Hepatocyte (in vitro differentiated cells): Measurements from ENCODE around the gene MAPKAP1. TPM values are rescaled to one million over a fixed set of nuclear protein-coding genes. Genes with fewer than 3 reads are reported as not detected.
A peak's percentile ranks its signal among the peaks of the same experiment; 100 is the strongest.

Experiments used
- DNase-seq: peaks from one replicate; pipeline ENCODE4 v3.0.0-alpha.2; 2016; ENCODE audit warnings: low spot score
- H2AFZ ChIP-seq: fragments of 200-600 bp; sonication (generic); 2 replicates; pipeline ENCODE4 v1.6.0; 2016; ENCODE audit warnings: antibody characterized with exemption, mild to moderate bottlenecking
- H3K27ac ChIP-seq: fragments of 200-600 bp; sonication (generic); 2 replicates; pipeline ENCODE4 v1.5.1; 2016; ENCODE audit warnings: mild to moderate bottlenecking
- H3K27me3 ChIP-seq: fragments of 200-600 bp; sonication (generic); 2 replicates; pipeline ENCODE4 v1.6.1; 2016
- H3K36me3 ChIP-seq: fragments of 200-600 bp; sonication (generic); replicated peaks from 2 replicates; pipeline ENCODE4 v1.5.1; 2016; ENCODE audit warnings: low read depth; ENCODE audit not compliant: insufficient read depth
- H3K4me1 ChIP-seq: fragments of 200-600 bp; sonication (generic); 2 replicates; pipeline ENCODE4 v1.5.1; 2016; ENCODE audit warnings: mild to moderate bottlenecking, moderate library complexity; ENCODE audit not compliant: insufficient read depth
- H3K4me2 ChIP-seq: fragments of 200-600 bp; sonication (generic); 2 replicates; pipeline ENCODE4 v1.6.0; 2016
- H3K4me3 ChIP-seq: fragments of 200-600 bp; sonication (generic); 2 replicates; pipeline ENCODE4 v1.5.1; 2016; ENCODE audit warnings: mild to moderate bottlenecking
- H3K79me2 ChIP-seq: fragments of 200-600 bp; sonication (generic); 2 replicates; pipeline ENCODE4 v1.6.0; 2017; ENCODE audit warnings: mild to moderate bottlenecking
- H3K9me2 ChIP-seq: fragments of 200-600 bp; sonication (generic); replicated peaks from 2 replicates; pipeline ENCODE4 v1.6.0; 2017; ENCODE audit warnings: mild to moderate bottlenecking; ENCODE audit not compliant: insufficient read depth
- H3K9me3 ChIP-seq: fragments of 200-600 bp; sonication (generic); 2 replicates; pipeline ENCODE4 v1.5.1; 2016; ENCODE audit warnings: low read depth, mild to moderate bottlenecking
- H4K20me1 ChIP-seq: fragments of 200-600 bp; sonication (generic); 2 replicates; pipeline ENCODE4 v1.6.0; 2016; ENCODE audit warnings: mild to moderate bottlenecking; ENCODE audit not compliant: insufficient read depth, poor library complexity, severe bottlenecking
- CTCF ChIP-seq: fragments of 200-600 bp; sonication (generic); IDR thresholded peaks from 2 replicates; pipeline ENCODE4 v1.5.1; 2016; ENCODE audit warnings: antibody characterized with exemption, mild to moderate bottlenecking; ENCODE audit not compliant: poor library complexity
- EZH2 ChIP-seq: fragments of 200-600 bp; sonication (generic); IDR thresholded peaks from 2 replicates; pipeline ENCODE4 v1.6.1; 2016; ENCODE audit warnings: antibody characterized with exemption, mild to moderate bottlenecking, borderline replicate concordance
- EZH2phosphoT487 ChIP-seq: fragments of 200-600 bp; sonication (generic); IDR thresholded peaks from one replicate; pipeline ENCODE4 v1.6.1; 2018; ENCODE audit warnings: antibody characterized with exemption, mild to moderate bottlenecking, low read depth, moderate library complexity; ENCODE audit not compliant: unreplicated experiment, severe bottlenecking
- WGBS: methylation state at CpG from one replicate; pipeline ENCODE4 v1.1.6; 2016; ENCODE audit warnings: low lambda C conversion rate; ENCODE audit errors: missing lambda C conversion rate; 5-methylcytosine and 5-hydroxymethylcytosine counted together
- polyA plus RNA-seq: library from polyadenylated mRNA; unstranded; fragments of >200 nt; fragmentation: Nextera tagmentation; extraction: Ambion mirVana; gene quantifications from 2 replicates; pipeline ENCODE4 v1.2.1, GENCODE V29; 2016
- total RNA-seq: library from RNA; depleted of rRNA; stranded (reverse); fragments of >200 nt; gene quantifications from 2 replicates; pipeline ENCODE4 v1.2.3, GENCODE V29; 2014

The MAPKAP1 gene
- total and polyA plus RNA-seq, 2 experiments from 2014 or later, result 74.5 to 79.4 TPM

GRCh38 chr9:125514468-125514867 is 192.5 kb downstream of the MAPKAP1 start:
- no peak for TF ChIP-seq EZH2phosphoT487
- TF ChIP-seq CTCF, result no peak
- no peak for TF ChIP-seq EZH2
- no peak overlapping the region for H3K4me3 ChIP-seq
- no peaks in the 10 kb centered on the region for H3K36me3 ChIP-seq
- no peak overlapping the region for H2AFZ ChIP-seq
- H3K4me2 ChIP-seq, result no peak overlapping the region
- peaks cover 9% of the 10 kb centered on the region for H3K4me1 ChIP-seq
- no peaks in the 10 kb centered on the region for H3K79me2 ChIP-seq
- no peak overlapping the region for H3K27ac ChIP-seq
- 88% methylated on average over 4 of the region's 4 CpGs for WGBS
- DNase-seq, result no peak
- no peaks in the 10 kb centered on the region for H3K9me3 ChIP-seq
- peaks cover 2% of the 10 kb centered on the region for H4K20me1 ChIP-seq
- no peaks in the 10 kb centered on the region for H3K27me3 ChIP-seq
- H3K9me2 ChIP-seq, result no peaks in the 10 kb centered on the region

- no peaks in the 10 kb centered on the region for H3K9me2 ChIP-seq
- H3K36me3 ChIP-seq, result no peaks in the 10 kb centered on the region
- WGBS, result 68% methylated on average over 13 of the region's 13 CpGs
- no peak overlapping the region for H2AFZ ChIP-seq
- H4K20me1 ChIP-seq, result peaks cover 2% of the 10 kb centered on the region
- no peaks in the 10 kb centered on the region for H3K27me3 ChIP-seq
- H3K4me2 ChIP-seq, result peak overlapping the region; percentile 63
- peak; percentile 55 for DNase-seq
- peaks cover 9% of the 10 kb centered on the region for H3K4me1 ChIP-seq
- no peak for TF ChIP-seq CTCF
- TF ChIP-seq EZH2phosphoT487, result no peak
- TF ChIP-seq EZH2, result no peak
- no peak overlapping the region for H3K4me3 ChIP-seq
- no peaks in the 10 kb centered on the region for H3K9me3 ChIP-seq
- no peaks in the 10 kb centered on the region for H3K79me2 ChIP-seq
- peak overlapping the region; percentile 35 for H3K27ac ChIP-seq
Measured at GRCh38 chr9:125513668-125514413, 193.2 kb downstream of the MAPKAP1 start.

- 39% methylated on average over 2 of the region's 2 CpGs for WGBS
- Histone ChIP-seq H4K20me1 (peaks cover 2% of the 10 kb centered on the region), H2AFZ (no peak overlapping the region), H3K36me3 (no peaks in the 10 kb centered on the region), H3K79me2 (no peaks in the 10 kb centered on the region), H3K9me3 (no peaks in the 10 kb centered on the region), H3K27ac (peak overlapping the region; percentile 35), H3K4me1 (peaks cover 9% of the 10 kb centered on the region), H3K27me3 (no peaks in the 10 kb centered on the region), H3K9me2 (no peaks in the 10 kb centered on the region), H3K4me3 (no peak overlapping the region), H3K4me2 (peak overlapping the region; percentile 63)
- DNase-seq, result no peak
- TF ChIP-seq EZH2phosphoT487 (no peak), EZH2 (no peak), CTCF (no peak)
Measured at GRCh38 chr9:125513303-125513667, 193.7 kb downstream of the MAPKAP1 start.
